Panc1 (cell line): Measurements from ENCODE around the gene CTBP1. TPM values are rescaled to one million over a fixed set of nuclear protein-coding genes. Genes with fewer than 3 reads are reported as not detected.
A peak's percentile ranks its signal among the peaks of the same experiment; 100 is the strongest.

Experiments
- ATAC-seq: fragments of 200-7000 bp; cut with Tn5 transposase; 2 replicates; pipeline ENCODE4 v1.9.1; 2020; ENCODE audit warnings: mild to moderate bottlenecking, moderate library complexity
- BruUV-seq: library from RNA; stranded (reverse); fragments of 400-500 nt; replicated peaks from 2 replicates; lab custom pipeline; 2021; lab: Mats Ljungman, UMichigan
- CTCF ChIA-PET: fragments of 300-600 bp; sonication (Branson Sonifier 250); formaldehyde crosslinking; loops from one replicate; lab custom pipeline; 2022; ENCODE audit warnings: antibody characterized with exemption; lab: Charles Lee
- POLR2A ChIA-PET: fragments of 300-600 bp; sonication (Branson Sonifier 250); formaldehyde crosslinking; loops from one replicate; lab custom pipeline; 2022; ENCODE audit warnings: antibody characterized with exemption; lab: Charles Lee
- DNase-seq: peaks from one replicate; pipeline ENCODE4 v3.0.0-alpha.2; 2010; ENCODE audit warnings: low read depth, low spot score
- H3K27ac ChIP-seq: 2 replicates; pipeline ENCODE4 v1.5.1; 2011; ENCODE audit warnings: mild to moderate bottlenecking, low read length, inconsistent platforms
- H3K27me3 ChIP-seq: fragments of 200-500 bp; sonication (Bioruptor generic); 2 replicates; pipeline ENCODE4 v1.6.0; 2014; ENCODE audit warnings: low read length, inconsistent platforms; ENCODE audit not compliant: control insufficient read depth, insufficient read depth
- H3K36me3 ChIP-seq: fragments of 200-500 bp; sonication (Bioruptor generic); 2 replicates; pipeline ENCODE4 v1.5.1; 2014; ENCODE audit warnings: inconsistent platforms, mild to moderate bottlenecking, low read length, moderate library complexity; ENCODE audit not compliant: control insufficient read depth, insufficient read depth
- H3K4me1 ChIP-seq: 2 replicates; pipeline ENCODE4 v1.5.1; 2011; ENCODE audit warnings: inconsistent platforms, mild to moderate bottlenecking, low read length, moderate library complexity; ENCODE audit not compliant: control insufficient read depth, insufficient read depth
- H3K4me3 ChIP-seq, 2 experiments: 2 replicates each; pipeline ENCODE4 v1.5.1; 2011 to 2012; ENCODE audit warnings: low read depth in 2 of 2, low read length in 2 of 2, mild to moderate bottlenecking in 2 of 2, inconsistent platforms in 1 of 2, moderate library complexity in 1 of 2
- H3K9me3 ChIP-seq: fragments of 200-500 bp; sonication (Bioruptor generic); 2 replicates; pipeline ENCODE4 v1.5.1; 2014; ENCODE audit warnings: low read depth, mild to moderate bottlenecking, inconsistent platforms, low read length, moderate library complexity; ENCODE audit not compliant: control insufficient read depth, insufficient read depth
- POLR2AphosphoS5 ChIP-seq: IDR thresholded peaks from 2 replicates; pipeline ENCODE4 v1.6.1; 2012; ENCODE audit warnings: mild to moderate bottlenecking, low read depth, low read length, moderate library complexity
- SIN3A ChIP-seq: IDR thresholded peaks from 2 replicates; pipeline ENCODE4 v1.6.1; 2012; ENCODE audit warnings: low read depth, mild to moderate bottlenecking, low read length, moderate library complexity, borderline replicate concordance; ENCODE audit not compliant: insufficient read depth
- TCF7L2 ChIP-seq: IDR thresholded peaks from 2 replicates; pipeline ENCODE4 v1.6.1; 2011; ENCODE audit warnings: mild to moderate bottlenecking, low read depth, low read length, inconsistent platforms
- in situ Hi-C: cut with HindIII; loops from 2 replicates; pipeline ENCODE4 v1.10.0; 2016; ENCODE audit warnings: low sequenced_read_pairs, low pct_unique_long_range_greater_than_20kb
- intact Hi-C: fragments of 100-400 bp; cut with micrococcal nuclease; formaldehyde crosslinking; loops from one replicate; pipeline ENCODE4 v1.10.0; 2022; ENCODE audit not compliant: unreplicated experiment
- total RNA-seq: library from RNA; stranded (reverse); gene quantifications from one replicate; pipeline ENCODE4 v1.2.1, GENCODE V29; 2021; ENCODE audit not compliant: unreplicated experiment
- TF ChIP-seq, protein P1 (sequence below), 2 experiments: IDR thresholded peaks; 2 replicates each; pipeline ENCODE4 v1.6.1; 2011 to 2012; ENCODE audit warnings: low read depth in 2 of 2, control low read depth in 1 of 2, low read length in 1 of 2, mild to moderate bottlenecking in 1 of 2, moderate library complexity in 1 of 2; ENCODE audit not compliant: insufficient read depth in 1 of 2
- TF ChIP-seq, protein P2 (sequence below): fragments of 450-650 bp; IDR thresholded peaks from 2 replicates; pipeline ENCODE4 v1.5.1; 2017; ENCODE audit warnings: mild to moderate bottlenecking

CTBP1 gene
- total RNA-seq, 1 experiment from 2014 or later, result 157 TPM

DNA sequence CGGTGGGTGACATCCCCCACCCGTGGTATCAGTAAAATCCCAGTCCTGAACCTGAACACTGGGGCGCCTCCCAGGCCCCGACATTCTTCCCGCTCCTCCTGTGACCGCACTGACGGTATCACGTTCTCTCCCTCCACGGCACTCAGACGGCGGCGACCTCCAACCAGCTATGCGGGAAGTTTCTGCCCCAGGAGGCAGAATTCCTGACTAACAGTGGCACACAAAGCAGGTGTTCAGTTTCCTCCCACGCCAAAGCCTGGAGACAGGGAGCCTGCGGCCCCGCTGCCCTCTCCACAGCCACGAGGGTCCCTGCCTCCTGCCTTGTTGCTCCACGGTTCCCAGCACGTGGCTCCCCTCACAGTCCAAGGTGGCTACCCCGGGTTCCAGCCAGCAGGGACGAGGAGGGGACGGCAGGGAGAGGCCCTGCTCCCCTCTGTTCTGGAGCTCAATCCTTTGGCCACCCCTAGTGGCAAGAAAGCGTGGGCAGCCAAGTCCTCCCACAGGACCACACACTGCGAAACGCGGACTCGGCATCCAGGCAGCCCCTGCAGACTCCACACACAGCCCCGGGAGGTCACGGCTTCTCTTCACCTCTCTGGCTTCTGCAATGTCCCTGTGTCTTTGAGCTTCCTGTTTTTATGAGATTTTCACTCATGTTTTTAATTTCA lies 15.2 kb downstream of the CTBP1 start:
- ChIA-PET CTCF (no interaction called here), POLR2A (no interaction called here)
- no peaks in the 10 kb centered on the region for H3K36me3 ChIP-seq
- no TSS peak for BruUV-seq
- no peak overlapping the region for H3K27ac ChIP-seq
- H3K4me1 ChIP-seq, result no peaks in the 10 kb centered on the region
- no peaks in the 10 kb centered on the region for H3K27me3 ChIP-seq
- TF ChIP-seq, protein P1, sequence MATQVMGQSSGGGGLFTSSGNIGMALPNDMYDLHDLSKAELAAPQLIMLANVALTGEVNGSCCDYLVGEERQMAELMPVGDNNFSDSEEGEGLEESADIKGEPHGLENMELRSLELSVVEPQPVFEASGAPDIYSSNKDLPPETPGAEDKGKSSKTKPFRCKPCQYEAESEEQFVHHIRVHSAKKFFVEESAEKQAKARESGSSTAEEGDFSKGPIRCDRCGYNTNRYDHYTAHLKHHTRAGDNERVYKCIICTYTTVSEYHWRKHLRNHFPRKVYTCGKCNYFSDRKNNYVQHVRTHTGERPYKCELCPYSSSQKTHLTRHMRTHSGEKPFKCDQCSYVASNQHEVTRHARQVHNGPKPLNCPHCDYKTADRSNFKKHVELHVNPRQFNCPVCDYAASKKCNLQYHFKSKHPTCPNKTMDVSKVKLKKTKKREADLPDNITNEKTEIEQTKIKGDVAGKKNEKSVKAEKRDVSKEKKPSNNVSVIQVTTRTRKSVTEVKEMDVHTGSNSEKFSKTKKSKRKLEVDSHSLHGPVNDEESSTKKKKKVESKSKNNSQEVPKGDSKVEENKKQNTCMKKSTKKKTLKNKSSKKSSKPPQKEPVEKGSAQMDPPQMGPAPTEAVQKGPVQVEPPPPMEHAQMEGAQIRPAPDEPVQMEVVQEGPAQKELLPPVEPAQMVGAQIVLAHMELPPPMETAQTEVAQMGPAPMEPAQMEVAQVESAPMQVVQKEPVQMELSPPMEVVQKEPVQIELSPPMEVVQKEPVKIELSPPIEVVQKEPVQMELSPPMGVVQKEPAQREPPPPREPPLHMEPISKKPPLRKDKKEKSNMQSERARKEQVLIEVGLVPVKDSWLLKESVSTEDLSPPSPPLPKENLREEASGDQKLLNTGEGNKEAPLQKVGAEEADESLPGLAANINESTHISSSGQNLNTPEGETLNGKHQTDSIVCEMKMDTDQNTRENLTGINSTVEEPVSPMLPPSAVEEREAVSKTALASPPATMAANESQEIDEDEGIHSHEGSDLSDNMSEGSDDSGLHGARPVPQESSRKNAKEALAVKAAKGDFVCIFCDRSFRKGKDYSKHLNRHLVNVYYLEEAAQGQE (IDR thresholded peaks at IDR 0.05; ENCODE audit: insufficient read depth in 1 of 2, low read depth in 2 of 2, low read length in 1 of 2), result no peak
- no peak for TF ChIP-seq SIN3A
- no peak for TF ChIP-seq TCF7L2
- TF ChIP-seq POLR2AphosphoS5, result no peak
- TF ChIP-seq, protein P2, sequence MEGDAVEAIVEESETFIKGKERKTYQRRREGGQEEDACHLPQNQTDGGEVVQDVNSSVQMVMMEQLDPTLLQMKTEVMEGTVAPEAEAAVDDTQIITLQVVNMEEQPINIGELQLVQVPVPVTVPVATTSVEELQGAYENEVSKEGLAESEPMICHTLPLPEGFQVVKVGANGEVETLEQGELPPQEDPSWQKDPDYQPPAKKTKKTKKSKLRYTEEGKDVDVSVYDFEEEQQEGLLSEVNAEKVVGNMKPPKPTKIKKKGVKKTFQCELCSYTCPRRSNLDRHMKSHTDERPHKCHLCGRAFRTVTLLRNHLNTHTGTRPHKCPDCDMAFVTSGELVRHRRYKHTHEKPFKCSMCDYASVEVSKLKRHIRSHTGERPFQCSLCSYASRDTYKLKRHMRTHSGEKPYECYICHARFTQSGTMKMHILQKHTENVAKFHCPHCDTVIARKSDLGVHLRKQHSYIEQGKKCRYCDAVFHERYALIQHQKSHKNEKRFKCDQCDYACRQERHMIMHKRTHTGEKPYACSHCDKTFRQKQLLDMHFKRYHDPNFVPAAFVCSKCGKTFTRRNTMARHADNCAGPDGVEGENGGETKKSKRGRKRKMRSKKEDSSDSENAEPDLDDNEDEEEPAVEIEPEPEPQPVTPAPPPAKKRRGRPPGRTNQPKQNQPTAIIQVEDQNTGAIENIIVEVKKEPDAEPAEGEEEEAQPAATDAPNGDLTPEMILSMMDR, result no peak
- intact Hi-C loops, result no loop called here
- DNase-seq, result no peak
- in situ Hi-C loops, result no loop called here
- no peak overlapping the region for H3K4me3 ChIP-seq
- H3K9me3 ChIP-seq, result no peaks in the 10 kb centered on the region
- ATAC-seq, result peak; percentile 30; the same call in 1 of the 2 replicates

DNA sequence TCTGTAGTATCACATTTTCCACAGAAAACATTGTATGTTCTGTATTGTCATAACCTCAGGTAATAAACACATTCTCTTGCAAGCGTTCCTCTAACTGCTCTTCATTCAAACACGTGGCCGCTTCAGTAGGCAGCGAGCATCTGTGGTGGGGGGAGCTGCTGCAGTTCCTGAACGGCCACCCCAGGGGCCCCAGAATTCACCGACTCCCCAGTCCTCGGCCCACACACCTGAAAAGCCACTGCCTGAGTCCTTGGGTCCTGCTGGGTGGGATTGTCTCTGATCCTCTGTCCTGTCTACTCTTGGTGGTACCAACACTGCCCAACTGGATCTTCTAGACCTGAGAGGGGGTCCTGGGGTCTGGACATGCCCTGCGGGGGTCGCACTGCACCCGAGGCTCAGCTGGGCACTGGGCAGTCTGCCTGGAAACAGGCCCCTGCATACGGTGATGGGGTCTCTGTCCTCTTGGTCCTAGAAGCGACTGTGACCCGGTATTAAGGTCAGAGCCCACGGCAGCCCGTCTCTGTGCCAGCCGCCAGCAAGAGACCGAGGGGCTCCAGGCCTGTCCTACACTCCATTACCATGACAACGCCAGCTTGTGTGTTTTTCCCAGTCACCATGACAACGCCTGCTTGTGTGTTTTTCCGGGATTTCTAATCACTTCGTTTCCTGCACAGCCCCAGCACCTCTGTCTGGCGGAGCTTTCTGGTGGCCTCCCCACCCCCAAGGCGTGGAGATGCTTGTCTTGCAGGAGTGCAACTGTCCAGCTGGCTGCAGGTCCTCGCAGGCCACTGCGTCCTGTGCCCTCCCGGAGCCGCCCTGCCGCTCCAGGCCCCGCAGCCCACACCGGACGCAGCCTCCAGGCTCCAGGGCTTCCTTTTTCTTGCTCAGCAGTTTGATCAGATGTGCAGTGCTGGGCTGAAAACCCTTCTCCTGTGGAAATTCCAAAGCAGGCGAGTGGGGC lies 16.0 kb downstream of the CTBP1 start:
- intact Hi-C loops (no loop called here), in situ Hi-C loops (no loop called here)
- BruUV-seq, result no TSS peak
- ChIA-PET POLR2A (no interaction called here), CTCF (no interaction called here)
- Histone ChIP-seq H3K27ac (no peak overlapping the region), H3K36me3 (no peaks in the 10 kb centered on the region), H3K4me3 (no peak overlapping the region), H3K27me3 (no peaks in the 10 kb centered on the region), H3K4me1 (no peaks in the 10 kb centered on the region), H3K9me3 (no peaks in the 10 kb centered on the region)
- TF ChIP-seq, protein P2, result no peak
- ATAC-seq (no peak), DNase-seq (no peak)
